ENCODE data around the gene TMPRSS2.

The TMPRSS2 gene

GRCh38 chr21:41432562-41433460 lies 75.1 kb downstream of the TMPRSS2 start:
- H3K36me3 ChIP-seq (ENCODE audit: control insufficient read depth, insufficient read depth, low read length): no peaks in the 10 kb centered on the region
- H3K4me3 ChIP-seq (ENCODE audit: low read depth, low read length): no peak overlapping the region
- no peak overlapping the region for H3K9ac ChIP-seq (ENCODE audit: low read length)
- peaks cover 25% of the 10 kb centered on the region for H3K27me3 ChIP-seq (ENCODE audit: control insufficient read depth, insufficient read depth, low read length)
- 0 out of 2 replicates have a peak, but pooled peaks cover 5% of the 10 kb centered on the region for H3K9me3 ChIP-seq (ENCODE audit: control insufficient read depth, insufficient read depth, low read depth, low read length)
- 0 out of 2 replicates have a peak, but pooled peaks cover 5% of the 10 kb centered on the region for H3K4me1 ChIP-seq (ENCODE audit: control insufficient read depth, insufficient read depth, low read length)
- H3K27ac ChIP-seq (ENCODE audit: low read depth, low read length): no peak overlapping the region

- Histone ChIP-seq H3K27ac (ENCODE audit: low read depth, low read length) (no peak overlapping the region), H3K9ac (ENCODE audit: low read length) (no peak overlapping the region), H3K36me3 (ENCODE audit: control insufficient read depth, insufficient read depth, low read length) (no peaks in the 10 kb centered on the region), H3K27me3 (ENCODE audit: control insufficient read depth, insufficient read depth, low read length) (peaks cover 33% of the 10 kb centered on the region), H3K4me3 (ENCODE audit: low read depth, low read length) (no peak overlapping the region), H3K4me1 (ENCODE audit: control insufficient read depth, insufficient read depth, low read length) (0 out of 2 replicates have a peak, but pooled peaks cover 5% of the 10 kb centered on the region), H3K9me3 (ENCODE audit: control insufficient read depth, insufficient read depth, low read depth, low read length) (0 out of 2 replicates have a peak, but pooled peaks cover 5% of the 10 kb centered on the region)
These were observed 76.0 kb downstream of the TMPRSS2 start for GRCh38 chr21:41431788-41432548.

GRCh38 chr21:41429925-41430491 lies 78.0 kb downstream of the TMPRSS2 start:
- peaks cover 9% of the 10 kb centered on the region; the same call in 1 of the 2 replicates for H3K4me1 ChIP-seq (ENCODE audit: control insufficient read depth, insufficient read depth, low read length)
- no peak overlapping the region for H3K9ac ChIP-seq (ENCODE audit: low read length)
- H3K4me3 ChIP-seq (ENCODE audit: low read depth, low read length): no peak overlapping the region
- no peaks in the 10 kb centered on the region for H3K36me3 ChIP-seq (ENCODE audit: control insufficient read depth, insufficient read depth, low read length)
- 0 out of 2 replicates have a peak, but pooled peaks cover 4% of the 10 kb centered on the region for H3K9me3 ChIP-seq (ENCODE audit: control insufficient read depth, insufficient read depth, low read depth, low read length)
- H3K27ac ChIP-seq (ENCODE audit: low read depth, low read length): no peak overlapping the region
- H3K27me3 ChIP-seq (ENCODE audit: control insufficient read depth, insufficient read depth, low read length): peaks cover 52% of the 10 kb centered on the region

- Histone ChIP-seq H3K4me3 (ENCODE audit: low read depth, low read length) (no peak overlapping the region), H3K27ac (ENCODE audit: low read depth, low read length) (no peak overlapping the region), H3K36me3 (ENCODE audit: control insufficient read depth, insufficient read depth, low read length) (no peaks in the 10 kb centered on the region), H3K4me1 (ENCODE audit: control insufficient read depth, insufficient read depth, low read length) (peaks cover 9% of the 10 kb centered on the region; the same call in 1 of the 2 replicates), H3K9ac (ENCODE audit: low read length) (no peak overlapping the region), H3K9me3 (ENCODE audit: control insufficient read depth, insufficient read depth, low read depth, low read length) (no peaks in the 10 kb centered on the region), H3K27me3 (ENCODE audit: control insufficient read depth, insufficient read depth, low read length) (peaks cover 59% of the 10 kb centered on the region)
These were observed 78.7 kb downstream of the TMPRSS2 start for GRCh38 chr21:41429305-41429704.

- Histone ChIP-seq H3K9me3 (ENCODE audit: control insufficient read depth, insufficient read depth, low read depth, low read length) (no peaks in the 10 kb centered on the region), H3K27ac (ENCODE audit: low read depth, low read length) (no peak overlapping the region)
These were observed 79.1 kb downstream of the TMPRSS2 start for GRCh38 chr21:41428847-41429246.

GRCh38 chr21:41428311-41428710 lies 79.6 kb downstream of the TMPRSS2 start:
- peaks cover 67% of the 10 kb centered on the region for H3K27me3 ChIP-seq (ENCODE audit: control insufficient read depth, insufficient read depth, low read length)
- H3K36me3 ChIP-seq (ENCODE audit: control insufficient read depth, insufficient read depth, low read length): no peaks in the 10 kb centered on the region
- H3K4me1 ChIP-seq (ENCODE audit: control insufficient read depth, insufficient read depth, low read length): peaks cover 9% of the 10 kb centered on the region; the same call in 1 of the 2 replicates
- H3K27ac ChIP-seq (ENCODE audit: low read depth, low read length): no peak overlapping the region
- H3K4me3 ChIP-seq (ENCODE audit: low read depth, low read length): no peak overlapping the region
- H3K9ac ChIP-seq (ENCODE audit: low read length): no peak overlapping the region
- no peaks in the 10 kb centered on the region for H3K9me3 ChIP-seq (ENCODE audit: control insufficient read depth, insufficient read depth, low read depth, low read length)

More at GRCh38 chr21:41428847-41429246, 79.1 kb downstream of the TMPRSS2 start:
- Histone ChIP-seq H3K9ac (ENCODE audit: low read length) (no peak overlapping the region), H3K36me3 (ENCODE audit: control insufficient read depth, insufficient read depth, low read length) (no peaks in the 10 kb centered on the region), H3K4me1 (ENCODE audit: control insufficient read depth, insufficient read depth, low read length) (peaks cover 9% of the 10 kb centered on the region; the same call in 1 of the 2 replicates), H3K4me3 (ENCODE audit: low read depth, low read length) (no peak overlapping the region), H3K27me3 (ENCODE audit: control insufficient read depth, insufficient read depth, low read length) (peaks cover 63% of the 10 kb centered on the region)

- Histone ChIP-seq H3K36me3 (ENCODE audit: control insufficient read depth, insufficient read depth, low read length) (no peaks in the 10 kb centered on the region), H3K9me3 (ENCODE audit: control insufficient read depth, insufficient read depth, low read depth, low read length) (no peaks in the 10 kb centered on the region), H3K4me3 (ENCODE audit: low read depth, low read length) (no peak overlapping the region), H3K9ac (ENCODE audit: low read length) (no peak overlapping the region), H3K27me3 (ENCODE audit: control insufficient read depth, insufficient read depth, low read length) (peaks cover 70% of the 10 kb centered on the region), H3K4me1 (ENCODE audit: control insufficient read depth, insufficient read depth, low read length) (peaks cover 3% of the 10 kb centered on the region; the same call in 1 of the 2 replicates), H3K27ac (ENCODE audit: low read depth, low read length) (no peak overlapping the region)
These were observed 80.4 kb downstream of the TMPRSS2 start for GRCh38 chr21:41427556-41427955.

GRCh38 chr21:41426676-41427404 lies 81.1 kb downstream of the TMPRSS2 start:
- Histone ChIP-seq H3K4me3 (ENCODE audit: low read depth, low read length) (peak overlapping the region; percentile 71), H3K9me3 (ENCODE audit: control insufficient read depth, insufficient read depth, low read depth, low read length) (no peaks in the 10 kb centered on the region), H3K27ac (ENCODE audit: low read depth, low read length) (no peak overlapping the region), H3K9ac (ENCODE audit: low read length) (no peak overlapping the region), H3K27me3 (ENCODE audit: control insufficient read depth, insufficient read depth, low read length) (peaks cover 72% of the 10 kb centered on the region), H3K36me3 (ENCODE audit: control insufficient read depth, insufficient read depth, low read length) (no peaks in the 10 kb centered on the region), H3K4me1 (ENCODE audit: control insufficient read depth, insufficient read depth, low read length) (peaks cover 3% of the 10 kb centered on the region; the same call in 1 of the 2 replicates)

GRCh38 chr21:41425954-41426675 lies 81.8 kb downstream of the TMPRSS2 start, which contains the start of gene MX1:
Gene MX1 (plus strand): TSS chr21:41426239. CDS start chr21:41432071, 5,832 bp downstream.
- peak within 1 kb of the TSS; percentile 13 for H3K9ac ChIP-seq (ENCODE audit: low read length)
- H3K9me3 ChIP-seq (ENCODE audit: control insufficient read depth, insufficient read depth, low read depth, low read length): no peaks in the 10 kb centered on the region
- H3K36me3 ChIP-seq (ENCODE audit: control insufficient read depth, insufficient read depth, low read length): no peaks in the 10 kb centered on the region
- H3K27ac ChIP-seq (ENCODE audit: low read depth, low read length): no peak within 1 kb of the TSS
- peak within 1 kb of the TSS; percentile 71 for H3K4me3 ChIP-seq (ENCODE audit: low read depth, low read length)
- peaks cover 3% of the 10 kb centered on the region; the same call in 1 of the 2 replicates for H3K4me1 ChIP-seq (ENCODE audit: control insufficient read depth, insufficient read depth, low read length)
- H3K27me3 ChIP-seq (ENCODE audit: control insufficient read depth, insufficient read depth, low read length): peaks cover 72% of the 10 kb centered on the region

GRCh38 chr21:41425588-41425953 lies 82.4 kb downstream of the TMPRSS2 start:
- Histone ChIP-seq H3K36me3 (ENCODE audit: control insufficient read depth, insufficient read depth, low read length) (no peaks in the 10 kb centered on the region), H3K9ac (ENCODE audit: low read length) (peak overlapping the region; percentile 13), H3K27ac (ENCODE audit: low read depth, low read length) (no peak overlapping the region), H3K27me3 (ENCODE audit: control insufficient read depth, insufficient read depth, low read length) (peaks cover 72% of the 10 kb centered on the region), H3K9me3 (ENCODE audit: control insufficient read depth, insufficient read depth, low read depth, low read length) (no peaks in the 10 kb centered on the region), H3K4me1 (ENCODE audit: control insufficient read depth, insufficient read depth, low read length) (peaks cover 3% of the 10 kb centered on the region; the same call in 1 of the 2 replicates), H3K4me3 (ENCODE audit: low read depth, low read length) (peak overlapping the region; percentile 71)
